Endothelial cell of umbilical vein (primary cell): ENCODE data around the gene CCDC30. TPM values are rescaled to one million over a fixed set of nuclear protein-coding genes. Genes with fewer than 3 reads are reported as not detected.
A peak's percentile ranks its signal among the peaks of the same experiment; 100 is the strongest.

Source experiments
- BruUV-seq: library from RNA; stranded (reverse); fragments of 400-500 nt; replicated peaks from 2 replicates; lab custom pipeline; 2021; lab: Mats Ljungman, UMichigan
- CTCF ChIA-PET: fragments of 300-600, 350-600 bp; sonication (Branson Sonifier 250); formaldehyde crosslinking; loops from one replicate; lab custom pipeline; 2021; ENCODE audit warnings: antibody characterized with exemption, inconsistent platforms; lab: Charles Lee
- POLR2A ChIA-PET: fragments of 300-600, 350-600 bp; sonication (Branson Sonifier 250); formaldehyde crosslinking; loops from one replicate; lab custom pipeline; 2021; ENCODE audit warnings: antibody characterized with exemption, inconsistent platforms; lab: Charles Lee
- DNase-seq: peaks from one replicate; pipeline ENCODE4 v3.0.0-alpha.2; 2011; ENCODE audit warnings: low read depth, low spot score
- FAIRE-seq: peaks from 2 replicates; lab custom pipeline; 2011; peaks lifted over from hg19 to GRCh38; lab: Jason Lieb, UNC
- H2AFZ ChIP-seq: 2 replicates; pipeline ENCODE4 v1.6.0; 2012; ENCODE audit warnings: low read depth, low read length, control low read depth, inconsistent platforms
- H3K27ac ChIP-seq: 2 replicates; pipeline ENCODE4 v1.5.1; 2011; ENCODE audit warnings: low read depth, mild to moderate bottlenecking, control low read depth, low read length, moderate library complexity; ENCODE audit not compliant: insufficient read depth
- H3K27me3 ChIP-seq, 2 experiments: 2 replicates each; pipeline versions ENCODE4 v1.6.0 to v1.6.1; 2011; ENCODE audit warnings: low read length in 2 of 2, mixed read lengths in 1 of 2; ENCODE audit not compliant: control insufficient read depth in 2 of 2, insufficient read depth in 2 of 2
- H3K36me3 ChIP-seq, 2 experiments: 2 replicates in 1 of 2; 3 replicates in 1 of 2; pipeline ENCODE4 v1.5.1; 2011; ENCODE audit warnings: low read length in 2 of 2, mild to moderate bottlenecking in 1 of 2, moderate library complexity in 1 of 2; ENCODE audit not compliant: control insufficient read depth in 2 of 2, insufficient read depth in 2 of 2; ENCODE audit errors: extremely low read depth in 1 of 2
- H3K4me1 ChIP-seq: 3 replicates; pipeline ENCODE4 v1.5.1; 2011; ENCODE audit warnings: mild to moderate bottlenecking, low read length; ENCODE audit not compliant: control insufficient read depth, insufficient read depth; ENCODE audit errors: extremely low read depth
- H3K4me2 ChIP-seq: 2 replicates; pipeline ENCODE4 v1.6.1; 2011; ENCODE audit warnings: low read length, control low read depth, mixed read lengths; ENCODE audit not compliant: insufficient read depth
- H3K4me3 ChIP-seq, 3 experiments: fragments of 200-600 bp in 1 of 3; sonication (generic), shearing (Covaris generic) in 1 of 3; replicated peaks in 1 of 3; 2 replicates each; pipeline ENCODE4 v1.5.1; 2011 to 2016; ENCODE audit warnings: control low read depth in 3 of 3, low read length in 3 of 3, mild to moderate bottlenecking in 2 of 3, inconsistent platforms in 1 of 3, low read depth in 1 of 3, moderate library complexity in 1 of 3; ENCODE audit not compliant: insufficient read depth in 1 of 3
- H3K79me2 ChIP-seq: 2 replicates; pipeline ENCODE4 v1.6.0; 2012; ENCODE audit warnings: low read length, inconsistent platforms; ENCODE audit not compliant: control insufficient read depth, insufficient read depth
- H3K9ac ChIP-seq: replicated peaks from 2 replicates; pipeline ENCODE3; 2011; ENCODE audit warnings: low read length, control low read depth; ENCODE audit not compliant: insufficient read depth; ENCODE audit errors: extremely low read depth
- H3K9me1 ChIP-seq: replicated peaks from 3 replicates; pipeline ENCODE4 v1.6.0; 2011; ENCODE audit warnings: mild to moderate bottlenecking, low read length; ENCODE audit not compliant: control insufficient read depth, insufficient read depth; ENCODE audit errors: extremely low read depth
- H3K9me3 ChIP-seq: replicated peaks from 2 replicates; pipeline ENCODE4 v1.5.1; 2012; ENCODE audit warnings: low read length, inconsistent platforms; ENCODE audit not compliant: control insufficient read depth, insufficient read depth
- H4K20me1 ChIP-seq: replicated peaks from 2 replicates; pipeline ENCODE3; 2011; ENCODE audit warnings: mild to moderate bottlenecking, low read length; ENCODE audit not compliant: control insufficient read depth, insufficient read depth; ENCODE audit errors: extremely low read depth
- CTCF ChIP-seq, 2 donors: IDR thresholded peaks; 1 replicate in 1 of 2; 2 replicates in 1 of 2; pipeline ENCODE4 v1.5.1; 2011; ENCODE audit warnings: low read length in 2 of 2, mild to moderate bottlenecking in 2 of 2, moderate library complexity in 2 of 2, control low read depth in 1 of 2, inconsistent platforms in 1 of 2, low read depth in 1 of 2; ENCODE audit not compliant: insufficient read depth in 1 of 2; ENCODE audit errors: extremely low read depth in 1 of 2
- EZH2 ChIP-seq: IDR thresholded peaks from 2 replicates; pipeline ENCODE4 v1.6.1; 2012; ENCODE audit warnings: borderline replicate concordance, low read depth, mild to moderate bottlenecking, moderate library complexity, low read length, inconsistent platforms; ENCODE audit not compliant: severe bottlenecking
- FOS ChIP-seq: IDR thresholded peaks from 2 replicates; pipeline ENCODE4 v1.6.1; 2011; ENCODE audit warnings: mild to moderate bottlenecking, low read length, moderate library complexity, borderline replicate concordance; ENCODE audit not compliant: insufficient read depth
- GATA2 ChIP-seq: IDR thresholded peaks from 2 replicates; pipeline ENCODE4 v1.7.0; 2011; ENCODE audit warnings: low read depth, mild to moderate bottlenecking, moderate library complexity, mixed read lengths, low read length; ENCODE audit not compliant: insufficient read length, insufficient read depth
- MAX ChIP-seq: IDR thresholded peaks from 2 replicates; pipeline ENCODE4 v1.6.1; 2011; ENCODE audit not compliant: insufficient read depth, insufficient read length
- POLR2A ChIP-seq: IDR thresholded peaks from 2 replicates; pipeline ENCODE4 v1.6.1; 2012; ENCODE audit warnings: low read depth, mild to moderate bottlenecking, control low read depth, low read length
- POLR2AphosphoS5 ChIP-seq: IDR thresholded peaks from 2 replicates; pipeline ENCODE4 v1.6.1; 2012; ENCODE audit warnings: low read depth, mild to moderate bottlenecking, control low read depth, low read length, moderate library complexity; ENCODE audit not compliant: insufficient read depth
- dilution Hi-C: fragments of 300-500 bp; cut with MboI; formaldehyde crosslinking; loops from one replicate; pipeline ENCODE4 v1.15.0; 2019; ENCODE audit warnings: low sequenced_read_pairs; ENCODE audit not compliant: extremely low pct_ligation_motif_present
- intact Hi-C: fragments of 100-400 bp; cut with micrococcal nuclease; formaldehyde crosslinking; loops from one replicate; pipeline ENCODE4 v1.10.0; 2022
- polyA plus RNA-seq, 4 experiments: library from polyadenylated mRNA; depleted of rRNA in 3 of 4; stranded (reverse) in 3 of 4; unstranded in 1 of 4; fragments of >200 nt; gene quantifications; 2 replicates each; pipeline versions ENCODE4 v1.2.1 to v1.2.3, GENCODE V29; 2011 to 2012; ENCODE audit warnings: missing spikeins in 1 of 4
- total RNA-seq: library from RNA; stranded (reverse); gene quantifications from 2 replicates; pipeline ENCODE4 v1.2.3, GENCODE V29; 2021

The CCDC30 gene
- total and polyA plus RNA-seq, 2 donors (not counting 3 experiments of a cell fraction or from before 2014, with no cell fraction given): 0.19 to 2.9 TPM

GRCh38 chr1:42670425-42670824 lies 207.3 kb downstream of the CCDC30 start:
- Histone ChIP-seq H3K4me2 (no peak overlapping the region), H3K9me3 (no peaks in the 10 kb centered on the region), H3K27ac (no peak overlapping the region), H3K9ac (no peak overlapping the region), H2AFZ (no peak overlapping the region), H3K27me3 (no peaks in the 10 kb centered on the region), H3K4me1 (peaks cover 11% of the 10 kb centered on the region), H3K36me3 (peaks cover 9 to 10% of the 10 kb centered on the region in 2 experiments), H3K9me1 (no peaks in the 10 kb centered on the region), H3K4me3 (no peak overlapping the region), H3K79me2 (no peaks in the 10 kb centered on the region), H4K20me1 (no peaks in the 10 kb centered on the region)
- DNase-seq (no peak), FAIRE-seq (no peak)
- POLR2A ChIA-PET: interaction anchor here (1.3 kb wide), 1 partner anchor 13 kb away, joined by 3 read pairs; no protein-coding TSS in a partner anchor
- BruUV-seq: no TSS peak
- no peak for TF ChIP-seq FOS
- dilution Hi-C loops: no loop called here
- CTCF ChIA-PET: interaction anchor here (1.6 kb wide), 1 partner anchor 10 kb away, joined by 3 read pairs; no protein-coding TSS in a partner anchor
- intact Hi-C loops: no loop called here

- CTCF ChIA-PET: interaction anchor here (1.1 to 1.3 kb wide), 3 partner anchors 9 to 92 kb away, joined by 3 read pairs; no protein-coding TSS in a partner anchor
Measured at GRCh38 chr1:42674214-42674613, 211.1 kb downstream of the CCDC30 start.

More at GRCh38 chr1:42674214-42674613, 211.1 kb downstream of the CCDC30 start:
- Histone ChIP-seq H3K9me3 (no peaks in the 10 kb centered on the region), H3K27ac (no peak overlapping the region), H3K4me3 (no peak overlapping the region), H3K4me1 (peaks cover 11% of the 10 kb centered on the region), H3K9ac (no peak overlapping the region), H3K36me3 (peaks cover 0 to 3% of the 10 kb centered on the region in 2 experiments), H3K4me2 (peak overlapping the region; percentile 40), H2AFZ (no peak overlapping the region), H3K27me3 (no peaks in the 10 kb centered on the region), H4K20me1 (no peaks in the 10 kb centered on the region), H3K9me1 (no peaks in the 10 kb centered on the region), H3K79me2 (no peaks in the 10 kb centered on the region)
- POLR2A ChIA-PET: no interaction called here
- dilution Hi-C loops (no loop called here), intact Hi-C loops (loop anchor here (1.0 kb wide), 1 partner anchor 8 kb away; the partner anchor contains the start of gene YBX1)
- FAIRE-seq (peak; percentile 93), DNase-seq (peak; percentile 92)
- BruUV-seq: no TSS peak
- TF ChIP-seq POLR2A: no peak
- no peak for TF ChIP-seq CTCF (IDR thresholded peaks at IDR 0.05; ENCODE audit: extremely low read depth in 1 of 2, insufficient read depth in 1 of 2, low read depth in 1 of 2, low read length in 2 of 2)
- peak; percentile 81 for TF ChIP-seq POLR2AphosphoS5
- no peak for TF ChIP-seq MAX
- peak; percentile 32 for TF ChIP-seq FOS
- no peak for TF ChIP-seq EZH2
- TF ChIP-seq GATA2: peak; percentile 53
